Activated CD8-positive, alpha-beta memory T cell treated with anti-CD3 and anti-CD28 coated beads, Interleukin-2, amount 50 U/mL, for 24 hours (primary cell): ENCODE results near the gene ANGPTL8.

Experiments
- DNase-seq: peaks from one replicate; pipeline ENCODE4 v3.0.0-alpha.2; 2020; ENCODE audit errors: extremely low read depth

ANGPTL8 gene

GRCh38 chr19:11291415-11291814, 52.0 kb downstream of the ANGPTL8 start:
- DNase-seq, result no peak
